SKM-1 treated with dmso at 0.1 percent for 144 hours (cell line): ENCODE data around the gene PRMT1.
"Not testable (repeated sequence)": the region's sequence is repeated elsewhere in the genome, so short reads cannot be mapped to it uniquely, and the experiment has no call there.

Experiments used
- DNase-seq: peaks from one replicate; lab custom pipeline; 2025; ENCODE audit not compliant: unreplicated experiment; lab: John Stamatoyannopoulos, UW

The PRMT1 gene

DNA sequence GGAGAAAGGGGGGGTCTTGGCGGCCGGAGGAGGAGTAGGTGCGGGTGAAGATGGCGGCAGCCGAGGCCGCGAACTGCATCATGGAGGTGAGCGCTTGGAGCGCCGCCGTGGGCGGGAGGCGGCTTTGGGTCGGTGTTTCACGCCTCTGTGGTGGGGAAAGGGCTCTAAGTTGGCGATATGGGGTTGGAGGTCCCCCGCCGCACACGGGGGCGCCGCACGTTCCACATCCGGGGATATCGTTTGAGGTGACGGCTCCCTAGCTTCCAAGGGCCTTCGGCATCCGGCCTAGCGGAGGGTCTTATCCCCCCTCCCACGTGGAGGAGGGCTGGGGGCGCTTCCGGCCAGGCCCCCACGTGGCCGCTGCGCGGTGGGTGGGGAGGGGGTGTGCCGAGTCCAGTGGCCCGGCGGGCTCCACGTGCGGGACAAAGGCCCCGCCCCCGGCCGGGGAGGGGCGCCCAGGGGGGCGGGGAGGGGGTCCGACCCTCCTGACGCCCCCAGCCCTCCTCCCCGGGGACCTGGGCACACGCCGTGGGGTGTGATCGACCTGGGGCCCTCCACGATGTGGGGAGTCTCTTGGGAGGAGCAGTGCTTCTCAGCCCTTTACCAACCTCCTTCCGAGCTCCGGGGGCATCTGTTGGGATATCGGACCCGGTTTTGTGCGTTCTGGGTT, at the start of gene PRMT1:
Gene PRMT1, plus strand, starts transcription at position 41 of the 670 bp plus-strand sequence. Its CDS starts 10 bp downstream, at position 51.
- no peak for DNase-seq

DNA sequence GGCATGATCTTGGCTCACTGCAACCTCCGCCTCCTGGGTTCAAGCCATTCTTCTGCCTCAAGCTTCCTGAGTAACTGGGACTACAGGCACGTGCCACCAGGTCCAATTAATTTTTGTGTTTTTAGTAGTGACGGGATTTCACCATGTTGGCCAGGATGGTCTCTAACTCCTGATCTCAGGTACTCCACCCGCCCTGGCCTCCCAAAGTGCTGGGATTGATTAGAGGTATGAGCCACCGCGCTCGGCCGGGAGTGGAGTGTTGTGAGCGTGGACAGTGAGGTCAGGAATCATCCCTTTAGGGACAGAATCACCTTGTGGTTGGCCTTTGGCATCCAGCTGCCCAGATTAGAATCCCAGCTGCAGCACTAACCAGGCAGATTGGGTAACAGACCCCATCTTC, 47.4 kb upstream of the PRMT1 start:
- DNase-seq: no peak

DNA sequence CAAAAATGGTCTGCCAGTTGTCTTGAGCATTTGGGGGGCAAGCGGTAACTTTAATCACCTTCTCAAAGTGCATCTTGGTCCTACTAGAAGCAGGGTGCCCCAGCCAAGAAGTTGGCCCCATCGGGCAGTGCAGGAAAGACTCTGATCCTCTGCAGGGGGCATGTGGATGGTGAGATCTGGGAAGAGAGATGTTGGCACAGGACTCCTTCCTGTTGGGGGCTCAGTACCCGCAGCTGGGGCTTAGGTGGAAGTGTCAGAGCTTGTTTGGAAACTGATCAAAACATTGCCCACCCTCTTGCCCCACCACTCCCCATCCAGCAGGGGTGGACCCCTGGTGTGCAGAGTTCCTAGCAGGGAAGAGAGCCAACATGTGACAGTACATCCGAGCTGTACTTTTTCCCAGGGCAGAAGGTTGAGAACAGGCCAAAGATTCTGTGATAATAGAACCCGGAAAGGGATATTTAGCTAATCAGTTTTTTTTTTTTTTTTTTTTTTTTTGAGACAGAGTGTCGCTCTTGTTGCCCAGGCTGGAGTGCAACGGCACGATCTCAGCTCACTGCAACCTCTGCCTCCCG, 46.0 kb upstream of the PRMT1 start:
- DNase-seq: no peak

- no peak for DNase-seq
These were observed 45.4 kb upstream of the PRMT1 start for GRCh38 chr19:49631610-49632192.

- no peak for DNase-seq
These were observed 44.5 kb upstream of the PRMT1 start for GRCh38 chr19:49632576-49632975.

DNA sequence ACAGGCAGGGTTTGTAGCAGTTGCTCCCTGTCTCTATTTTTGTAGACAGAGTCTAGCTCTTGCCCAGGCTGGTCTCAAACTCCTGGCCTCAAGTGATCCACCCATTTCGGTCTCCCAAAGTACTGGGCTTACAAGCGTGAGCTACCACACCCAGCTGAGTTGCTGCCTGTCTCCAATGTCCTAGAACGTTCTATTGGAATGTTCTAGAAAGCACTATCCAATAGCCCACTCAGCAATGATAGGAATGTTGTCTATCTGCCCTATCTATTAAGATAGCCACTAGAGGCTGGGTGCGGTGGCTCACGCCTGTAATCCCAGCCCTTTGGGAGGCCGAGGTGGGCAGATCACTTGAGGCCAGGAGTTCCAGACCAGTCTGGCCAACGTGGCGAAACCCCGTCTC, 43.8 kb upstream of the PRMT1 start:
- DNase-seq: not testable (repeated sequence)

- no peak for DNase-seq
These were observed 41.4 kb upstream of the PRMT1 start for GRCh38 chr19:49635530-49636232.

DNA sequence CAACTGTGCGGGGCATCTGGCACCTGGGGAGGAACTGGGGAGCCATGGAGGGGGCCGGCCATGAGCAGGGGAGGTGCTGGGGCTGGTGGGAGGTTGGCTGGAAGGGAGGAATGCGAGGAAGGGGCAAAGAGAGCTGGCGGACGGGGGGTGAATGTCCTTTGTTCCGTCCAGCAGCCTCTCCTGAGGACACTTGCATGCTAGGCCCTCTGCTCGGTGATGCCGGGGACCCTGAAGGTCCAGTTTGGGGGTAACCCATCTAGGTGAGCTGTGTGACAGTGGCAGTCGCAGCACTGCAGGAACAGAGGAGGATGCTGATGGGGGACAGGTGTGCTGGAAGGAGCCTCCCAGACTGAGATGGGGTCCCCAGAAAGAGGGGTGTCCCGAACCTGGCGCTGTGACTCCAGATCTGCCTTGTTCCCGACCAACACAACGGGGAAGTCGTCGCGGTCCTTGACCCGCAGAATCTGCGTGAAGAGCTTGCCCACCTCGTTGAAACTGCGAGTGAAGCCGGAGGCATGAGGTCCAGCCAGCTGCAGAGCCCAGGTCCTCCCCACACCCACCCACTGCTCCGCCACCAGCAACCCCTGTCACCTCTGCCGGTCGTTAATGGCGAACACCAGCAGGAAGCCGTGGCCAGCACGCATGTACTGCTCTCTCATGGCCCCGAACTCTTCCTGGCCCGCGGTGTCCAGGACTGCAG, 40.7 kb upstream of the PRMT1 start:
- DNase-seq: no peak

DNA sequence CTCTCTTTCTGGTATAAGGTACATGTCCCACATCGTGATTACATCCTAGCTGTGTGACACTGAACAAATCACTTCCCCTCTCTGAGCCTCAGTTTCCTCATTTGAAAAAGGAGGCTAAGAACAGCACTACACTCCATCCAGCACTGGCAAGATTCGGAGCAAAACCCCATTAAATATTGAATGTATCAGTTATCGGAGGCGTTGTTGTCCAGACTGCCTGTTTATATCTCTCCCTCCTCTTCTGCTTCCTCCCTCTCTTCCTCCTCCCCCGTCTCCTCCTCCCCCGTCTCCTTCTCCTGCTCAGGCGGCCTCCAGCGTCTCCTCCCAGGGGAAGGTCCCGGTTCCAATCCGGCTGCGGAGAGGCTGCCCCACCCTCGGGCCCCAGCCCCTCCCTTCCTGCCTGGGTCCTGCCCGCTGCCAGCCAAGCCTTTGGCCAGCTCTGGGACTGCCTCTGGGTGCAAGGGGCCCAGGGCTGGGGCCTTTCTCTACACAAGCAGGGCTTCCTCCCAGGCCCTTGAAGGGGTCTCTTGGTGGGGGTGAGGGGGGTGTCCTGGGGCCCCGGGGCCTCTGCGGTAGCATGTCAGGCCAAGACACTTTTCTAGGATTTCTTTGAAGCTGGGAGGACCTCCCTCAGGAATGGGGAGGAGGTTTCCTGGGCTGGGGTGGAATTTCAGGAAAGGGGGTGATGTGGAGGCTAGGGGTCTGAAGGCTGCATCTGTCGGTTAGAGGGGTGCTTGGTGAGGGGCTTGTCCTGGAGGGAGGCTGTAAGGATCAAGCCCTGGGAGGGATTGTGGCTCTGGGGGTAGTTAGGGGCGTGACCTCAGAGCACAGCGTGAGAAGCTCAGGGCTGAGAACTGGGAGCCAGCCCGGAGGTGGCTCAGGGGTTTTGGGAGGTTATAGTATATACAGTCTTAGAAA, 39.0 kb upstream of the PRMT1 start:
- peak; percentile 1 for DNase-seq

DNA sequence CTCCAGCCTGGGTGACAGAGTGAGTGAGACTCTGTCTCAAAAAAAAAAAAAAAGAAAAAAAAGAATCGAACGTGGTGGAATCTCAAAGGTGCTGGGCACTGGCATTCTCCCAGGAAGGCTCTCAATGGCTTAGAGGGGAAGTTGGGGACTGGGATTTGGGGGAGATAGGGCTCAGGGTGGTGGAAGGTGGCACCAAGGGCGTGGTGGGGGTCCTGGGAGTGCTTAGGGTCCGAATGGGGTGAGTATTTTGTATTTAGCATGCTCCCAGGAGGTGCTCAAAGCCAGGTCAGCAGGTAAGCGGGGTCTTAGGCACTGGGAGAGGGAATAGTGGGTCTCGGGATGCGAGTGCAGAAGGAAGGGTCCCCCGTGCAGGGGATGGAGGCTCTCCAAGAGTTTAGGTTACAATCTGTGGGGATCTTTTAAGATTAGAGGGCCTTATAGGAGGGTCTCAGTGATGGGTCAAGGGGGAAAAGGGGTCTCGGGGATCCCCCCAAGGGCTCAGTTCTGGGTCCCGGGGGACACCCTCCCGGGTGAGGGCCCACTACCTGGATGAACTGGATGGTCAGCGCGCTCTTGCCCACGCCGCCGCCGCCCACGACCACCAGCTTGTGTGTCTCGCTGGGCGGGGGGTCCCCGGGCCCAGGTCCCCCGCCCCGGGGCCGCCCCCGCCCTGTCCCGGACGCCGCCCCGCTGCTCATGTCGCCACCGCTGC, 37.5 kb upstream of the PRMT1 start:
- DNase-seq: no peak

DNA sequence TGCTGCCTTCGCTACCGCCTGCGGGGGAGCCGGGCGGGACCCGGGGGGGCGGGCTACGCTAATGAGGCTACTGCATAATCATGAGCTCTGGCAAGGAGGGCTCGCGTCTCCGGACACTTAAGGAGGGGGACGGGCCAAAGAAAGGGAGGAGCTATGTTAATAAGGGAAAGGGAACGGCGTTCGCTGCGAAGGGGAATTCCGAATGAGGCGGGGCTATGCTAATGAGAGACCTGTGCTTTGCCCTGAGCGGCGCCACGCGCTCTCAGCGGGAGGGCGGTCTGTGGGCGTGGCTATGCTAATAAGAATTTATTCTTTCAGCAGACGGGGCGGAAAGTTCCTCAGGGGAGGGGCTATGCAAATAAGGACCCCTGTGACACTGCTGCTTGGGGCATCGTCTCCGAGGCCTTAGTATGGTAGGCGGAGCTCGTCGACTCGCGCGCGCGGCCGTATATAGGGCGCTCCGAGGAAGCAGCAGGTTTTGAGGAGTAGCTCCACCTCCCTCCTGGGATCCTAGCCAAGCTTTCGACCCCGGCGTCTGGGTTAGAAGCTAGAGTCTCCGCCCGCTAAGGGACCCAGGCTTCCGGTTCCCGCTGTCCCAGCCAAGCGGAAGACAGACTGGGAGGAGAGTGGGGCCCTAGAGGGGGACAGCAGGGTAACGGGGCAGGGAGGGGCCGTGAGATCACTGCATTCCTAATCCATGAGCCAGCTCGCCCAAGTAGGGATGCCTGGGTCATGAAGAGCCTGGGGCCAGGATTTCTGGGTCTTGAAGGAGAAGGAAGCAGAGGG, 36.8 kb upstream of the PRMT1 start, which contains the start of gene RRAS:
Gene RRAS, minus strand, starts transcription at position 31 of the 786 bp plus-strand sequence. CDS start 45 bp downstream, outside the sequence.
- peak; percentile 93 for DNase-seq

DNA sequence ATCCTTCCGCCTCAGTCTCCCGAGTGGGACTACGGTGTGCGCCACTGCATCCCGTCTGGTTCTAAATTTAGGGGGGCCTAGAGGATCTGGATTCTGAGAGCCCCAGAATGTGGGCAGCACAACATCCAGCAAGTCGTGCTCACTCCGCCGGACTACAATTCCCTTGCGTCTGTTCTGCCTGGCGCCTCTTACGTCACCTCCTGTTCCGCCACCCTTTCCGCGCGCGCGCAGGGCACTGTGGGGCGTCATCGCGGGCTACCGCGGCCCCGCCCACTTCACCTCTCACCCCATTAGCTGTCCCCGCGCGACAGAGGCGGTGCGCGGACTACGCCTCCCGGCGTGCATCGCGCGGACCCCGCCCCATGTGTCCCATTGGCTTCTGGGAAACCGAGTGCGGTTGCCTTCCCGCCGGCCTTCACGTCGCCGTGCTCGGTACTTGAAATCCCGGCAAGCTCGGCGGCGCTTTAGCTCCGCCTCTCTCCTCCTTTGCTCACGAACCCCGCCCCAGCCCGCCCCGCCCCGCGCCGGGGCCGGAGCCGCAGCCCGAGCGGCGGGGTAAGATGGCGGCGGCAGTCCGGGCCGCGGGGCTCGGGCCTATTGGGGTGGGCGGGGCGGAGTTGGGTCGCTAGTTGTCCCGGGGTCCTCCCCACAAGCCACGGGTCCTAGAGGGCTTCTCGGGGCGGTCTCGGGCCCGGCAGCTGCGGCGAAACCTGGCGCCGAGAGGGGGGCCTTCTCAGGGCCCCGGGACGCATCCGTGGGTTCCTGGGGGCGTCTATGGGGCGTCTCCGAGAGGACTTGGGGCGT, 35.2 kb upstream of the PRMT1 start, which contains the start of gene SCAF1:
Gene SCAF1, plus strand, starts transcription at position 522 of the 804 bp plus-strand sequence. CDS start 2,818 bp downstream, outside the sequence.
- DNase-seq: peak; percentile 89

DNA sequence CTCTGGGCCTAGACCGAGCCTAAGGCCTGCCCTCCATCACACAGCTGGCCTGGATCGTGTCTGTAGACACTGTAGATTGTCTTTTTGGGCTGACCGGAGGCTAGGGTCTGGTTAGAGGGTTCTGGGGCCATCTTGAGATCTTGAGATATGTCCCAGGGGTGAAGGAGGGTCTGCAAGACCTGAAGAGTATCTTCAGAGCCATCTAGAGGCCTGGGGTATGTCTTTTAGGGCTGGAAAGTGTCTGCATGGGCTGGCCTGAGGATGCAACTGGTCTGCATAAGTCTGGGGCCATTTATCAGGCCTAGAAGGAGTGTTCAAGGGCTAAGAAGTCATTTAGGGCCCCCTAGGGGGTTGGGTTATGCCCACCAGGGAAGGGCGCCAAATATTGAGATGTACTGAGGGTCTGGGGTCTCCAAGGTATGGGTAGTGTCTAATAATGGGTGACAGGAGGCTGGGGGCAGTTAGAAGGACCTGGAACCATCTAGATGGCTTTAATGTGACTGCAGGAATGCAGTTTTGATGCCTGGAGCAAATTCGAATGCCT, 34.5 kb upstream of the PRMT1 start:
- DNase-seq: no peak

DNA sequence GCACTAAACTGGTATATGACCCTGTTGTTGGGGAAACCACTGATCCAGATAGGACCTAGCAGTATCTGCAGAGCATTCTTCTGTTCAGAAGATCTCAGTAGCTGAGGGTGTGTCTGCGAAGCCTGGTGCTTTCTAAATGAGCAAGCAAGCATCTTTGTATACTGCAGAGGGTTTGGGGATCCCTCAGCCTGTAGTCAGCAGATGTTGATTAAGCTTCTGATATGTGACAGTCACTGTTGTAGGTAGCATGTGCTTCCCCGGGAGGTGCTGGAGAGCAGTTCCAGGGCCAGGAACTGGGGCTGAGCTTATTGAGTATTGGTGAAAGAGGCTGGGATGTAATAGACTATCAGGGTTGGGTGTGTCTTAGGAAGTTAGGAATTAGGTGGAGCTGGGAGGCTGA, 33.6 kb upstream of the PRMT1 start:
- no peak for DNase-seq

DNA sequence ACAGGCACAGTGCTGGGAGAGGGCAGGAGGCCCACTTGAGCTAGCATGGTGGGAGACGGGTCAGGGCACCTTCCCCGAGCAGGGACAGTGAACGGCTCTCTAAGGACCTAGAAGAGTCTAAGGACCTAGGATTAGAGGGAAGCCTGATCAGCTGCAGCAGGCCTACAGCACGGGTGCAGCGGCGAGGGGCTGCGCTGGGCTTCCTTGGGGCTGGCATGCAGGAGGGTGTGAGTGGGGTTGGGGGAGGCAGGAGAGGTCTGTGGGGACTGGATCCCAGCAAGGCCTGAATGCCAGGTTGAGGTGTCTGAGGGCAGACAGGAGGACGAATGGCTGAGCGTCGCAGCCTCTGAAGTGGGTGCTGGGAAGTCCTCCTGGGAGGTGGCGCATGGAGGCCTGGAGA, 31.5 kb upstream of the PRMT1 start:
- no peak for DNase-seq

DNA sequence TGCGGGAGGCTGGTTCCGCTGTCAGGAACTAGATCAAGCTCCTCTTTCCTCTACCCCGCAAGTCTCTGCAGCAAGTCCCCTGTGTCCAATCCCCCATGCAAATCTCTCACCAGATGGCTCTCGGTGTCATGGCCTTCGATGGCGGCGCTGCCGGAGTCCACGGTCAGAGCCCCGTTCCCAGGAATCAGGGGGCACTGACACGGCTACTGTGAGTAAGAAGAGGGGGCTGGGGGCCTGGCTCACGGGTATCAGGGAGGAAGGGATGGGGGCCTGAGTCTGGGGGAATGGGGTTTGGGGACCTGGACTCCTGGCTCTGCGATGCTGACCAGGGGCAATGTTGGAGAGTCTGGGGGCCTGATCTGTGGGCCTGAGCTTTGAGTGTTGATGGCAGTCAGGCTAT, 31.1 kb upstream of the PRMT1 start:
- DNase-seq: no peak

- DNase-seq: no peak
These were observed 30.5 kb upstream of the PRMT1 start for GRCh38 chr19:49646586-49646985.
